A673 (cell line): ENCODE results near the gene RNF223. TPM values are rescaled to one million over a fixed set of nuclear protein-coding genes. Genes with fewer than 3 reads are reported as not detected.

Experiments used
- BruUV-seq: library from RNA; stranded (reverse); fragments of 400-500 nt; replicated peaks from 2 replicates; lab custom pipeline; 2021; lab: Mats Ljungman, UMichigan
- CTCF ChIA-PET: fragments of 300-600 bp; sonication (Branson Sonifier 250); formaldehyde crosslinking; loops from one replicate; lab custom pipeline; 2022; ENCODE audit warnings: antibody characterized with exemption; lab: Charles Lee
- POLR2A ChIA-PET: fragments of 300-600 bp; sonication (Branson Sonifier 250); formaldehyde crosslinking; loops from one replicate; lab custom pipeline; 2022; ENCODE audit warnings: antibody characterized with exemption; ENCODE audit not compliant: low non-redundant PET; lab: Charles Lee
- DNase-seq: peaks from one replicate; pipeline ENCODE4 v3.0.0-alpha.2; 2015; ENCODE audit warnings: low spot score
- H3K27ac ChIP-seq: fragments of 200-600 bp; sonication (generic); 2 replicates; pipeline ENCODE4 v1.5.1; 2016; ENCODE audit warnings: mixed run types, low read depth, mild to moderate bottlenecking, mixed read lengths, antibody characterized with exemption, low read length; ENCODE audit not compliant: poor library complexity, severe bottlenecking
- H3K27me3 ChIP-seq: fragments of 200-600 bp; sonication (generic); replicated peaks from 2 replicates; pipeline ENCODE4 v1.6.1; 2017; ENCODE audit warnings: mixed run types, low read depth, mild to moderate bottlenecking, mixed read lengths, antibody characterized with exemption, low read length; ENCODE audit not compliant: insufficient read depth, poor library complexity
- H3K36me3 ChIP-seq: fragments of 200-600 bp; sonication (generic); 2 replicates; pipeline ENCODE4 v1.6.1; 2016; ENCODE audit warnings: mixed run types, mild to moderate bottlenecking, mixed read lengths, antibody characterized with exemption, low read length; ENCODE audit not compliant: insufficient read depth, poor library complexity, severe bottlenecking
- H3K4me1 ChIP-seq: fragments of 200-600 bp; sonication (generic); 2 replicates; pipeline ENCODE4 v1.6.1; 2017; ENCODE audit warnings: mixed run types, mild to moderate bottlenecking, mixed read lengths, antibody characterized with exemption, low read length; ENCODE audit not compliant: insufficient read depth, poor library complexity, severe bottlenecking
- H3K4me3 ChIP-seq: fragments of 200-600 bp; sonication (generic); 2 replicates; pipeline ENCODE4 v1.5.1; 2016; ENCODE audit warnings: low read depth, mixed run types, mild to moderate bottlenecking, mixed read lengths, low read length; ENCODE audit not compliant: poor library complexity, severe bottlenecking
- H3K9me3 ChIP-seq: fragments of 200-600 bp; sonication (generic); 2 replicates; pipeline ENCODE4 v1.6.1; 2016; ENCODE audit warnings: mixed run types, low read depth, mild to moderate bottlenecking, mixed read lengths, antibody characterized with exemption, low read length; ENCODE audit not compliant: poor library complexity, severe bottlenecking
- CTCF ChIP-seq: fragments of 300-800, 200-600 bp; sonication (generic); conservative IDR thresholded peaks from 2 replicates; pipeline ENCODE4 v1.5.1; 2017; ENCODE audit warnings: low read depth, mild to moderate bottlenecking, antibody characterized with exemption, low read length, moderate library complexity, mixed read lengths
- EZH2 ChIP-seq: fragments of 200-600 bp; sonication (generic); IDR thresholded peaks from 2 replicates; pipeline ENCODE4 v1.6.1; 2017; ENCODE audit warnings: borderline replicate concordance, low read depth, mild to moderate bottlenecking, mixed read lengths, antibody characterized with exemption, low read length; ENCODE audit not compliant: poor library complexity, severe bottlenecking
- intact Hi-C: fragments of 100-400 bp; cut with micrococcal nuclease; formaldehyde crosslinking; loops from one replicate; pipeline ENCODE4 v1.10.0; 2022; ENCODE audit not compliant: unreplicated experiment
- total RNA-seq: library from RNA; stranded (reverse); gene quantifications from 2 replicates; pipeline ENCODE4 v1.2.3, GENCODE V29; 2021

The RNF223 gene
- total RNA-seq, 1 experiment from 2014 or later = not detected

DNA sequence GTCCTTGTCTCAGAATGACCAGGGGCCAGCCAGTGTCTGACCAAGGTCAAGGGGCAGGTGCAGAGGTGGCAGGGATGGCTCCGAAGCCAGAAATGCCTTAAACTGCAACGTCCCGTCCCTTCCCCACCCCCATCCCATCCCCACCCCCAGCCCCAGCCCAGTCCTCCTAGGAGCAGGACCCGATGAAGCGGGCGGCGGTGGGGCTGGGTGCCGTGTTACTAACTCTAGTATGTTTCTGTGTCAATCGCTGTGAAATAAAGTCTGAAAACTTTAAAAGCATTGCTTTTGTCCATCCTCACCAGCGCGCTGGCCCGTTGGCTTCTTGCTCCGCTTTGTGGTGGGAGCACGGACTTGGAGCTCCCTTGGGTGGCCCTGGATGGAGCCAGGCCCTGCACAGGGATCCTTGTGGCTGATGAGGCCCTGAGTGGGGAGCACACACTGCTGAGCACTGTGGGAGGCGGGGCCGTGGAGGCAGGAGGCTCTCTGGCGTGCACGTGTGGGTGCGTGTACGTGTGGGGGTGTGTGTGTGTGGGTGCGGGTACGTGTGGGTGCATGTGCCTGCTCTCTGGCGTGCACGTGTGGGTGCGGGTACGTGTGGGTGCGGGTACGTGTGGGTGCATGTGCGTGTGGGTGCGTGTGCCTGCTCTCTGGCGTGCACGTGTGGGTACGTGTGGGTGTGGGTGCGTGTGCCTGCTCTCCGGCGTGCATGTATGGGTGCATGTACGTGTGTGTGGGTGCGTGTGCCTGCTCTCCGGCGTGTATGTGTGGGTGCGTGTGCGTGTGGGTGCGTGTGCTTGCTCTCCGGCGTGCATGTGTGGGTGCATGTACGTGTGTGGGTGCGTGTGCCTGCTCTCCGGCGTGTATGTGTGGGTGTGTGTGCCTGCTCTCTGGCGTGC lies 18.0 kb downstream of the RNF223 start:
- no peak for DNase-seq
- no peak for TF ChIP-seq CTCF
- TF ChIP-seq EZH2 = no peak
- H3K9me3 ChIP-seq = no peaks in the 10 kb centered on the region
- intact Hi-C loops = no loop called here
- H3K36me3 ChIP-seq = peaks cover 16% of the 10 kb centered on the region
- H3K27me3 ChIP-seq = no peaks in the 10 kb centered on the region
- ChIA-PET POLR2A (no interaction called here), CTCF (no interaction called here)
- peaks cover 11% of the 10 kb centered on the region for H3K4me1 ChIP-seq
- H3K27ac ChIP-seq = no peak overlapping the region
- BruUV-seq = no TSS peak
- H3K4me3 ChIP-seq = no peak overlapping the region

DNA sequence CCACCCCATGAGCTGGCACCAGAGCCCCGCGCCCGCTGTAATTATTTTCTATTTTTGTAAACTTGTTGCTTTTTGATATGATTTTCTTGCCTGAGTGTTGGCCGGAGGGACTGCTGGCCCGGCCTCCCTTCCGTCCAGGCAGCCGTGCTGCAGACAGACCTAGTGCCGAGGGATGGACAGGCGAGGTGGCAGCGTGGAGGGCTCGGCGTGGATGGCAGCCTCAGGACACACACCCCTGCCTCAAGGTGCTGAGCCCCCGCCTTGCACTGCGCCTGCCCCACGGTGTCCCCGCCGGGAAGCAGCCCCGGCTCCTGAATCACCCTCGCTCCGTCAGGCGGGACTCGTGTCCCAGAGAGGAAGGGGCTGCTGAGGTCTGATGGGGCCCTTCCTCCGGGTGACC lies 19.1 kb downstream of the RNF223 start:
- no peak overlapping the region for H3K27ac ChIP-seq
- H3K36me3 ChIP-seq = peaks cover 16% of the 10 kb centered on the region
- no peaks in the 10 kb centered on the region for H3K9me3 ChIP-seq
- no peaks in the 10 kb centered on the region for H3K27me3 ChIP-seq
- no peak for DNase-seq
- ChIA-PET CTCF (no interaction called here), POLR2A (no interaction called here)
- intact Hi-C loops = no loop called here
- no peak overlapping the region for H3K4me3 ChIP-seq
- peaks cover 10% of the 10 kb centered on the region for H3K4me1 ChIP-seq
- TF ChIP-seq EZH2 (no peak), CTCF (no peak)
- BruUV-seq = no TSS peak

- no peak overlapping the region for H3K27ac ChIP-seq
- no peaks in the 10 kb centered on the region for H3K9me3 ChIP-seq
- ChIA-PET POLR2A (no interaction called here), CTCF (no interaction called here)
- peaks cover 5% of the 10 kb centered on the region for H3K4me1 ChIP-seq
- no TSS peak for BruUV-seq
- no peak for TF ChIP-seq EZH2
- TF ChIP-seq CTCF = no peak
- peaks cover 16% of the 10 kb centered on the region for H3K36me3 ChIP-seq
- DNase-seq = no peak
- no peak overlapping the region for H3K4me3 ChIP-seq
- intact Hi-C loops = no loop called here
- no peaks in the 10 kb centered on the region for H3K27me3 ChIP-seq
These were observed 19.9 kb downstream of the RNF223 start for GRCh38 chr1:1054099-1054700.
